22Rv1 (cell line): ENCODE results near the gene LAMA1.

Source experiments
- CTCF ChIP-seq: fragments of 450-650 bp; IDR thresholded peaks from 2 replicates; pipeline ENCODE4 v1.5.1; 2017; ENCODE audit warnings: mild to moderate bottlenecking
- ZFX ChIP-seq: fragments of 450-650 bp; IDR thresholded peaks from 2 replicates; pipeline ENCODE4 v1.6.1; 2017; ENCODE audit warnings: antibody characterized with exemption, borderline replicate concordance

GRCh38 chr18:7102131-7102530 is 15.5 kb downstream of the LAMA1 start:
- TF ChIP-seq CTCF (no peak), ZFX (no peak)
